ENCODE data around the gene GUCY2C.

The GUCY2C gene

DNA sequence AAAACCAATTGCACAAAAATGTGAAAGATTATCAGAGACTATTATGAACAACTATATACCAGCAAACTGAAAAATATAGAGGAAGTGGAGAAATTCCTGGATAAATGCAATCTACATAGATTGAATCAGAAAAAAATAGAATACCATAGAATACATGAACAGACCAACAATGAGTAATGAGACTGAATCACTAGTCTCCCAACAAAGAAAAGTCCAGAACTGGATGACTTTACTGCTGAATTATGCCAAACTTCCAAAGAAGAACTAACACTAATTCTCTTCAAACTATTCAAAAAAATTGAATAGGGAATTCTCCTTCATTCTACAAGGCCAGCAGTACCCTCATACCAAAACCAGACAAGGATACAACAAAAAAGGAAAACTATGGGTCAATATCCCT is 60.6 kb downstream of the GUCY2C start:
- DNase-seq, result no peak
- peaks cover 7% of the 10 kb centered on the region for H3K9me3 ChIP-seq (ENCODE audit: severe bottlenecking)
- H3K4me3 ChIP-seq (ENCODE audit: low read depth, low read length), result no peak overlapping the region
- H3K27me3 ChIP-seq (ENCODE audit: insufficient read depth, low read depth, severe bottlenecking), result no peaks in the 10 kb centered on the region
- TF ChIP-seq, protein P1, sequence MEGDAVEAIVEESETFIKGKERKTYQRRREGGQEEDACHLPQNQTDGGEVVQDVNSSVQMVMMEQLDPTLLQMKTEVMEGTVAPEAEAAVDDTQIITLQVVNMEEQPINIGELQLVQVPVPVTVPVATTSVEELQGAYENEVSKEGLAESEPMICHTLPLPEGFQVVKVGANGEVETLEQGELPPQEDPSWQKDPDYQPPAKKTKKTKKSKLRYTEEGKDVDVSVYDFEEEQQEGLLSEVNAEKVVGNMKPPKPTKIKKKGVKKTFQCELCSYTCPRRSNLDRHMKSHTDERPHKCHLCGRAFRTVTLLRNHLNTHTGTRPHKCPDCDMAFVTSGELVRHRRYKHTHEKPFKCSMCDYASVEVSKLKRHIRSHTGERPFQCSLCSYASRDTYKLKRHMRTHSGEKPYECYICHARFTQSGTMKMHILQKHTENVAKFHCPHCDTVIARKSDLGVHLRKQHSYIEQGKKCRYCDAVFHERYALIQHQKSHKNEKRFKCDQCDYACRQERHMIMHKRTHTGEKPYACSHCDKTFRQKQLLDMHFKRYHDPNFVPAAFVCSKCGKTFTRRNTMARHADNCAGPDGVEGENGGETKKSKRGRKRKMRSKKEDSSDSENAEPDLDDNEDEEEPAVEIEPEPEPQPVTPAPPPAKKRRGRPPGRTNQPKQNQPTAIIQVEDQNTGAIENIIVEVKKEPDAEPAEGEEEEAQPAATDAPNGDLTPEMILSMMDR (IDR thresholded peaks at IDR 0.05; ENCODE audit: low read depth, low read length), result no peak
- H3K36me3 ChIP-seq, result no peaks in the 10 kb centered on the region
- H3K27ac ChIP-seq, result no peak overlapping the region

DNA sequence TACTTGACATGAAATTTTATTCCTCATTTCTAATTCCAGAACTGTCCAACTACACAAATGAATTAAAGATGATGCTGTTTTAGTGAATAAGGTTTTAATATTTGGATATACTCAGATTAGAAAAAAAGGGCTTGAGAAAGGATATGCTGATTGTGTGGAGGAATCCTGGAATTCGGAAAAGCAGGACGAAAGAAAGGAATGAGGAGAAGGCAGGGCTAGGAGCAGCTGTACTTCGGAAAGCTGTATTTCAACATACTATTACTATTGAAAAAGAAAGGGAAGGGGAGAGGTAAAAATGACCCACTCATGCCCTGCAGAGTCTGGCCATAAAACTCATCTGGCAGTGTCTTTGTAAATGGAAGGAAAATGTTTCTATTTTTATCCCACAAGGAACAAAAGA is 65.6 kb downstream of the GUCY2C start:
- Histone ChIP-seq H3K9me3 (ENCODE audit: severe bottlenecking) (peaks cover 4% of the 10 kb centered on the region), H3K27ac (no peak overlapping the region), H3K27me3 (ENCODE audit: insufficient read depth, low read depth, severe bottlenecking) (no peaks in the 10 kb centered on the region), H3K36me3 (no peaks in the 10 kb centered on the region), H3K4me3 (ENCODE audit: low read depth, low read length) (no peak overlapping the region)
- DNase-seq, result no peak
- TF ChIP-seq, protein P1 (IDR thresholded peaks at IDR 0.05; ENCODE audit: low read depth, low read length), result no peak

DNA sequence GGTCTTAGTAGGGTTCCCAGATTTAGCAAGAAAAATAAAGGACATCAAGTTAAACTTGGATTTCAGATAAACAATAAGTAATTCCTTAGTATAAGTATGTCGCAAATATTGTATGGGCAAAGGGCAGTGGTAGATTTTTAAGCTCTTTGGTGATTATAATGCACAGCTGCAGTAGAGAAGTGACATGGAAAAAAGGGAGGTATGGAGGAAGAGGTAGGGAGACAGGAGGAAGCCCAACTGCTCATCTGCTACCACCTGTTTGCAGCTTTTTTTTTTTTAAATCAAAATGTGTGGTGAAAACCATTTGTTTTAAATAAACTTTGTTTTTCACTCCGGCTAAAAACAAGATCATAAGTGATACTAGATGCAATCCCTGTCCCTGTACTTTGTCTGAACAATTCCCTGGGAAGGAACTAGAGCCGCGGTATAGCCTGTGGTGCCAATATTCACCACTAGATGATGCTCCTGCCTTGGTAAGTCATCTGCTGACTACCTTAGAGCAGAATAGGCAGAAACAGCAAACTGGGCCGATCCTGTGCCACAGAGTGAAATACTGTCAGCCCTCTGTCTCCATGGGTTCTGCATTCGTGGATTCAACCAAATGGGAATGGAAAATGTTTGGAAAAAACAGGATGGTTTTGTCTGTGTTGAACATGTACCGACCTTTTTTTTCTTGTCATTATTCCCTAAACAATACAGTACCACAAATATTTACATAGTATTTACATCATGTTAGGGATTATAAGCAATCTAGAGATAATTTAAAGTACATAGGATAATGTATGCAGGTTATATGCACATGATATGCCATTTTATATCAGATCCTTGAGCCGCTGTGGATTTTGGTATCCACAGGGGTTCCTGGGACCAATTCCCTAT is 66.3 kb downstream of the GUCY2C start:
- peak overlapping the region; percentile 17; the same call in 1 of the 2 replicates for H3K27ac ChIP-seq

DNA sequence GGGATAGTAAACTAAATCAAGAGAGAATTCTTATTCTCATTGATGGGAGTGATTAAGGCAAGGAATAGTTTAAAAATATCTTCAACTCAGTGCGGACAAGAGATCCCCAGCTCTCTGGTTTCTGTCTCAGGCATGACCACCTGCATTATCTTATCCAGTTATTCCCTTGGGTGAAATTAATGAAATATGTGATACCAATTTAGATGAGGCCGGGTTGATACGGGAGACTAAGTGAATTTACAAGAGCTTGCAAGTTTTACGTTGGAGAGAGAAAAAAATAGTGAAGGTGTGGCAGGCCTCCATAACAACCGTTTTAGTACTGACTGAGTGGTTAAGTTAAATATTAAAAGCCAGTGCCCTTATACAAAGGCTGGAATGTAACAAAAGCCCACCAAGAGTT is 67.6 kb downstream of the GUCY2C start:
- H3K9me3 ChIP-seq (ENCODE audit: severe bottlenecking), result peaks cover 6% of the 10 kb centered on the region
- H3K27ac ChIP-seq, result no peak overlapping the region; the same call in 1 of the 2 replicates
- no peaks in the 10 kb centered on the region for H3K36me3 ChIP-seq
- H3K27me3 ChIP-seq (ENCODE audit: insufficient read depth, low read depth, severe bottlenecking), result no peaks in the 10 kb centered on the region
- no peak for DNase-seq
- H3K4me3 ChIP-seq (ENCODE audit: low read depth, low read length), result no peak overlapping the region
- TF ChIP-seq, protein P1 (IDR thresholded peaks at IDR 0.05; ENCODE audit: low read depth, low read length), result no peak

More for the DNA sequence above, 66.3 kb downstream of the GUCY2C start:
- TF ChIP-seq, protein P1 (IDR thresholded peaks at IDR 0.05; ENCODE audit: low read depth, low read length), result peak; percentile 94
- H3K36me3 ChIP-seq, result no peaks in the 10 kb centered on the region
- H3K27me3 ChIP-seq (ENCODE audit: insufficient read depth, low read depth, severe bottlenecking), result no peaks in the 10 kb centered on the region
- peak; percentile 82 for DNase-seq
- peaks cover 4% of the 10 kb centered on the region for H3K9me3 ChIP-seq (ENCODE audit: severe bottlenecking)
- no peak overlapping the region for H3K4me3 ChIP-seq (ENCODE audit: low read depth, low read length)

DNA sequence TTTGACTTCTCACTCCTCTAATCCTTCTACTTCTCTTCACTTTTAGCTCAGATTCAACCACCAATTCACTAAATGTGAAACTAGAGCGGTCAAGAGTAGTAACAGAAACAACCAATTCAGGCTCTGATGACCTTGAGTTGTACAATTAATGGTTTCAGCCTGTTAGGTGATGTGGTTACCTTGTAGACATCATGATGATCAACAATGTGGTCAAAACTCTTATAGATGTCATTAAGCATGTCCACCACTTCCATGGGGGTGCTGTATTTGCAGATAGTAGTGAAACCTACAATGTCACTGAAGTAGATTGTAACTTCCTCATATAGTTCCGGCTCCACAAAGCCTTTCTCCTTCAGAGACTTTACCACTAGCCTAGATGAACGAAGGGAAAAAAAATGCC is 74.6 kb downstream of the GUCY2C start:
- no peak overlapping the region for H3K27ac ChIP-seq
- H3K27me3 ChIP-seq (ENCODE audit: insufficient read depth, low read depth, severe bottlenecking), result no peaks in the 10 kb centered on the region
- H3K4me3 ChIP-seq (ENCODE audit: low read depth, low read length), result no peak overlapping the region
- no peak for DNase-seq
- H3K9me3 ChIP-seq (ENCODE audit: severe bottlenecking), result peaks cover 2% of the 10 kb centered on the region
- no peaks in the 10 kb centered on the region for H3K36me3 ChIP-seq
- TF ChIP-seq, protein P1 (IDR thresholded peaks at IDR 0.05; ENCODE audit: low read depth, low read length), result no peak
